ENCODE results near the gene RHBDF1. TPM values are rescaled to one million over a fixed set of nuclear protein-coding genes. Genes with fewer than 3 reads are reported as not detected.

Gene RHBDF1
- total and polyA plus RNA-seq, 10 of the 15 experiments (the other 5 are each of a cell fraction or from before 2014, with no cell fraction given) = 0.04 to 0.85 (median 0.36) TPM; not detected in 3

- TF ChIP-seq, protein P1, sequence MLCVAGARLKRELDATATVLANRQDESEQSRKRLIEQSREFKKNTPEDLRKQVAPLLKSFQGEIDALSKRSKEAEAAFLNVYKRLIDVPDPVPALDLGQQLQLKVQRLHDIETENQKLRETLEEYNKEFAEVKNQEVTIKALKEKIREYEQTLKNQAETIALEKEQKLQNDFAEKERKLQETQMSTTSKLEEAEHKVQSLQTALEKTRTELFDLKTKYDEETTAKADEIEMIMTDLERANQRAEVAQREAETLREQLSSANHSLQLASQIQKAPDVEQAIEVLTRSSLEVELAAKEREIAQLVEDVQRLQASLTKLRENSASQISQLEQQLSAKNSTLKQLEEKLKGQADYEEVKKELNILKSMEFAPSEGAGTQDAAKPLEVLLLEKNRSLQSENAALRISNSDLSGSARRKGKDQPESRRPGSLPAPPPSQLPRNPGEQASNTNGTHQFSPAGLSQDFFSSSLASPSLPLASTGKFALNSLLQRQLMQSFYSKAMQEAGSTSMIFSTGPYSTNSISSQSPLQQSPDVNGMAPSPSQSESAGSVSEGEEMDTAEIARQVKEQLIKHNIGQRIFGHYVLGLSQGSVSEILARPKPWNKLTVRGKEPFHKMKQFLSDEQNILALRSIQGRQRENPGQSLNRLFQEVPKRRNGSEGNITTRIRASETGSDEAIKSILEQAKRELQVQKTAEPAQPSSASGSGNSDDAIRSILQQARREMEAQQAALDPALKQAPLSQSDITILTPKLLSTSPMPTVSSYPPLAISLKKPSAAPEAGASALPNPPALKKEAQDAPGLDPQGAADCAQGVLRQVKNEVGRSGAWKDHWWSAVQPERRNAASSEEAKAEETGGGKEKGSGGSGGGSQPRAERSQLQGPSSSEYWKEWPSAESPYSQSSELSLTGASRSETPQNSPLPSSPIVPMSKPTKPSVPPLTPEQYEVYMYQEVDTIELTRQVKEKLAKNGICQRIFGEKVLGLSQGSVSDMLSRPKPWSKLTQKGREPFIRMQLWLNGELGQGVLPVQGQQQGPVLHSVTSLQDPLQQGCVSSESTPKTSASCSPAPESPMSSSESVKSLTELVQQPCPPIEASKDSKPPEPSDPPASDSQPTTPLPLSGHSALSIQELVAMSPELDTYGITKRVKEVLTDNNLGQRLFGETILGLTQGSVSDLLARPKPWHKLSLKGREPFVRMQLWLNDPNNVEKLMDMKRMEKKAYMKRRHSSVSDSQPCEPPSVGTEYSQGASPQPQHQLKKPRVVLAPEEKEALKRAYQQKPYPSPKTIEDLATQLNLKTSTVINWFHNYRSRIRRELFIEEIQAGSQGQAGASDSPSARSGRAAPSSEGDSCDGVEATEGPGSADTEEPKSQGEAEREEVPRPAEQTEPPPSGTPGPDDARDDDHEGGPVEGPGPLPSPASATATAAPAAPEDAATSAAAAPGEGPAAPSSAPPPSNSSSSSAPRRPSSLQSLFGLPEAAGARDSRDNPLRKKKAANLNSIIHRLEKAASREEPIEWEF (IDR thresholded peaks at IDR 0.05; ENCODE audit: insufficient replicate concordance, low read depth, low read length) = no peak
- TF ChIP-seq RBBP5 (conservative IDR thresholded peaks at IDR 0.05) = no peak
- TF ChIP-seq HCFC1 (IDR thresholded peaks at IDR 0.05; ENCODE audit: low read length) = no peak
- TF ChIP-seq RCOR1 (conservative IDR thresholded peaks at IDR 0.05; ENCODE audit: low read depth, low read length) = no peak
- no peak for TF ChIP-seq YBX1 (IDR thresholded peaks at IDR 0.05)
- no peak for TF ChIP-seq EZH2 (IDR thresholded peaks at IDR 0.05; ENCODE audit: borderline replicate concordance, control insufficient read depth, low read depth, low read length)
- no peak for TF ChIP-seq TCF3 (IDR thresholded peaks at IDR 0.05; ENCODE audit: borderline replicate concordance, insufficient read depth, low read depth, low read length)
- TF ChIP-seq, protein P2, sequence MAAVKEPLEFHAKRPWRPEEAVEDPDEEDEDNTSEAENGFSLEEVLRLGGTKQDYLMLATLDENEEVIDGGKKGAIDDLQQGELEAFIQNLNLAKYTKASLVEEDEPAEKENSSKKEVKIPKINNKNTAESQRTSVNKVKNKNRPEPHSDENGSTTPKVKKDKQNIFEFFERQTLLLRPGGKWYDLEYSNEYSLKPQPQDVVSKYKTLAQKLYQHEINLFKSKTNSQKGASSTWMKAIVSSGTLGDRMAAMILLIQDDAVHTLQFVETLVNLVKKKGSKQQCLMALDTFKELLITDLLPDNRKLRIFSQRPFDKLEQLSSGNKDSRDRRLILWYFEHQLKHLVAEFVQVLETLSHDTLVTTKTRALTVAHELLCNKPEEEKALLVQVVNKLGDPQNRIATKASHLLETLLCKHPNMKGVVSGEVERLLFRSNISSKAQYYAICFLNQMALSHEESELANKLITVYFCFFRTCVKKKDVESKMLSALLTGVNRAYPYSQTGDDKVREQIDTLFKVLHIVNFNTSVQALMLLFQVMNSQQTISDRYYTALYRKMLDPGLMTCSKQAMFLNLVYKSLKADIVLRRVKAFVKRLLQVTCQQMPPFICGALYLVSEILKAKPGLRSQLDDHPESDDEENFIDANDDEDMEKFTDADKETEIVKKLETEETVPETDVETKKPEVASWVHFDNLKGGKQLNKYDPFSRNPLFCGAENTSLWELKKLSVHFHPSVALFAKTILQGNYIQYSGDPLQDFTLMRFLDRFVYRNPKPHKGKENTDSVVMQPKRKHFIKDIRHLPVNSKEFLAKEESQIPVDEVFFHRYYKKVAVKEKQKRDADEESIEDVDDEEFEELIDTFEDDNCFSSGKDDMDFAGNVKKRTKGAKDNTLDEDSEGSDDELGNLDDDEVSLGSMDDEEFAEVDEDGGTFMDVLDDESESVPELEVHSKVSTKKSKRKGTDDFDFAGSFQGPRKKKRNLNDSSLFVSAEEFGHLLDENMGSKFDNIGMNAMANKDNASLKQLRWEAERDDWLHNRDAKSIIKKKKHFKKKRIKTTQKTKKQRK (IDR thresholded peaks at IDR 0.05; ENCODE audit: low read depth, low read length) = no peak
- TF ChIP-seq SUZ12 (IDR thresholded peaks at IDR 0.05; ENCODE audit: unreplicated experiment) = no peak
- TF ChIP-seq NFIC (IDR thresholded peaks at IDR 0.05; ENCODE audit: low read depth, low read length) = no peak
- no peak for TF ChIP-seq USF2 (IDR thresholded peaks at IDR 0.05; ENCODE audit: borderline replicate concordance, low read depth, low read length)
- no peak for TF ChIP-seq DPF2 (IDR thresholded peaks at IDR 0.05)
- TF ChIP-seq SIX5 (IDR thresholded peaks at IDR 0.05; ENCODE audit: low read depth, low read length, severe bottlenecking) = no peak
- 0 out of 2 replicates have a peak, but pooled peaks have one; percentile 64 for TF ChIP-seq STAT1 (conservative IDR thresholded peaks at IDR 0.05)
- TF ChIP-seq IKZF1 (conservative IDR thresholded peaks at IDR 0.05) = peak; percentile 33; the same call in 1 of the 2 replicates
- TF ChIP-seq NRF1 (conservative IDR thresholded peaks at IDR 0.05; ENCODE audit: low read depth, low read length) = no peak
- TF ChIP-seq PML (IDR thresholded peaks at IDR 0.05; ENCODE audit: low read length) = no peak
- TF ChIP-seq PAX5 (IDR thresholded peaks at IDR 0.05; ENCODE audit: borderline replicate concordance, low read depth, low read length) = peak; percentile 70; the same call in 1 of the 2 replicates
- no peak for TF ChIP-seq MEF2B (IDR thresholded peaks at IDR 0.05; ENCODE audit: partially characterized antibody, poor library complexity, severe bottlenecking)
- no peak for TF ChIP-seq RFX5 (IDR thresholded peaks at IDR 0.05; ENCODE audit: low read depth, low read length)
- TF ChIP-seq EP300 (IDR thresholded peaks at IDR 0.05; ENCODE audit: borderline replicate concordance in 1 of 2, control insufficient read depth in 1 of 2, low read depth in 2 of 2, low read length in 2 of 2) = no peak
- TF ChIP-seq ZSCAN29 (IDR thresholded peaks at IDR 0.05) = no peak
Measured at GRCh38 chr16:65745-66144, 6.7 kb downstream of the RHBDF1 start (continued).
